Mammary epithelial cell (primary cell): Measurements from ENCODE around the gene CHST12.
"Not testable (repeated sequence)": the region's sequence is repeated elsewhere in the genome, so short reads cannot be mapped to it uniquely, and the experiment has no call there.

Source experiments
- CTCF ChIP-seq, 2 donors: IDR thresholded peaks in 1 of 2; conservative IDR thresholded peaks in 1 of 2; 2 replicates each; pipeline ENCODE4 v1.5.1; 2011 to 2012; ENCODE audit warnings: inconsistent platforms in 2 of 2, low read length in 2 of 2, mild to moderate bottlenecking in 2 of 2, control low read depth in 1 of 2, low read depth in 1 of 2; ENCODE audit not compliant: insufficient read depth in 1 of 2; ENCODE audit errors: extremely low read depth in 1 of 2
- EZH2 ChIP-seq: IDR thresholded peaks from 2 replicates; pipeline ENCODE4 v1.6.1; 2012; ENCODE audit warnings: low read length, inconsistent platforms, borderline replicate concordance

- not testable (repeated sequence) for TF ChIP-seq CTCF (conservative IDR thresholded peaks at IDR 0.05 in 1 of 2, IDR thresholded peaks at IDR 0.05 in 1 of 2; ENCODE audit: extremely low read depth in 1 of 2, insufficient read depth in 1 of 2, low read depth in 1 of 2, low read length in 2 of 2); EZH2
Observed at GRCh38 chr7:2417178-2417577, 13.8 kb downstream of the CHST12 start.
